ENCODE data around the gene IFT22.

Gene IFT22

GRCh38 chr7:101277155-101277554 is 44.5 kb downstream of the IFT22 start:
- no peak for DNase-seq (ENCODE audit: low spot score)

DNA sequence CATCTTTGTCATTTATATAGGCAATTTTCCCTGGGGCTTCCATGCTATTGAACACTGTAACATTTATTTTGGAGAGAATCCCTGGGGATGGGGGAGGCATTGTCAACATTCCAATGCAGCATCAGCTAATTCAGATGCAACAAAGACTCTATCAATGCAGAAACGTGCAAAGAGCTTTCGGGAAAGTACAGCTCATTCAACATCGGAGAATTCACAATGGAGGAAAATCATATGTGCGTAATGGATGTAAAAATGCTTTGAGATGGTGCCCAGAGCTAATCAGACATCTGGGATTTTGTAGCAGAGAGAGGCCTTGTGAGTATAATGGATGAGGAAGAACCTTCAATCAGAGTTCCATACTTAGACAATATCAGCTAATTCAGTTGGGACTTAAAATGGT is 48.4 kb downstream of the IFT22 start:
- no peak for DNase-seq (ENCODE audit: low spot score)

GRCh38 chr7:101271021-101271420 is 50.6 kb downstream of the IFT22 start:
- no peak for DNase-seq (ENCODE audit: low spot score)

DNA sequence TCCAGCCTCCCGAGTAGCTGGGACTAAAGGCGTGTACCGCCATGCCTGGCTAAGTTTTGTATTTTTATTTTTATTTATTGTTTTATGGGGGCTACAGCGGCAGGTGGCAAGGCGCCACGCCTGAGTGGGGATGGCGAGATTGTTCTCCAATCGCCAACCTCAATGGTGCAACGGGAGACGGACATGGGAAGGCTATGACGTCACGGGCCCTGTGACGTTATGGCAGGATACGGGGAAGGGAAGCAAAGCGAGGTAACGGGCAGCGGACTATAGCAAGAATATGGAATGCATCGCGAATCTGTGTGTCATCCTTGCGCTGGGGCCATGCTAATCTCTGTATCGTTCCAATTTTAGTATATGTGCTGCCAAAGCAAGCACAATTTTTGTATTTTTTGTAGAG is 51.9 kb downstream of the IFT22 start:
- DNase-seq (ENCODE audit: low spot score) = no peak

DNA sequence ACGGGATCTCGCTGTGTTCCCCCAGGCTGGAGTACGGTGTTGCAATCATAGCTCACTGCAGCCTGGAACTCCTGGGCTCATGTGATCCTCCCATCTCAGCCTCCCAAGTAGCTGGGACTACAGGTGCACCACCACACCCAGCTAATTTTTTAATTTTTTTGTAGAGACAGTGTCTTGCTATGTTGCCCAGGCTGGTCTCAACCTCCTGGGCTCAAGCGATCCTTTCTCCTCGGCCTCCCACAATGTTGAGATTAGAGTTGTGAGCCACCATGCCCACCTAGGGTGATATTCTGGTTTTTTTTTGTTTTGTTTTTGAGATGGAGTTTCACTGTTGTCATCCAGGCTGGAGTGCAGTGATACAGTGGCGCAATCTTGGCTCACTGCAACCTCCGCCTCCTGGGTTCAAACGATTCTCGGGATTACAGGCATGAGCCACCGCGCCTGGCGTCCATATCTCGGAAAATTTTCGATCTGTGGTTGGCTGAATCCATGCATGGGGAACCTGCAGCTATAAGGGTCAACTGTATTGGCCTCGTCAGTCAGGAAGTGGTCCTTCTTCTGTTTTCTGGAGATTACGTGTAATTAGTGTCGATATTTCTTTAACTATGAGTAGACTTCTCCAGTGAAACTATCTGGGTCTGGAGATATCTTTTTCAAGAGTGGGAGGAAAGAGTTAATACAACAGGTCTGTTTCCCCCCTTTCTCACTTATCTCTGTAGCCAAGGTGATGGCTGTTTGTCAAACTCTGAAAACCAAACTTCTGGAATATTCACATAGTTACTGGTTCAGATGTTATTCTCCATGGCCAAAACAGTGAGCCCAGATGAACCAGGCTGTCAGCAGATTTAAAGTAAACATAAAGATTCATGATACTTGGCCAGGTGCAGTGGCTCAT is 55.7 kb downstream of the IFT22 start:
- no peak for DNase-seq (ENCODE audit: low spot score)

- DNase-seq (ENCODE audit: low spot score) = peak; percentile 27
Measured at GRCh38 chr7:101264102-101264706, 57.4 kb downstream of the IFT22 start.
